ENCODE results near the gene ARHGAP33.
A peak's percentile ranks its signal among the peaks of the same experiment; 100 is the strongest.
"Not testable (repeated sequence)": the region's sequence is repeated elsewhere in the genome, so short reads cannot be mapped to it uniquely, and the experiment has no call there.

ARHGAP33 gene

DNA sequence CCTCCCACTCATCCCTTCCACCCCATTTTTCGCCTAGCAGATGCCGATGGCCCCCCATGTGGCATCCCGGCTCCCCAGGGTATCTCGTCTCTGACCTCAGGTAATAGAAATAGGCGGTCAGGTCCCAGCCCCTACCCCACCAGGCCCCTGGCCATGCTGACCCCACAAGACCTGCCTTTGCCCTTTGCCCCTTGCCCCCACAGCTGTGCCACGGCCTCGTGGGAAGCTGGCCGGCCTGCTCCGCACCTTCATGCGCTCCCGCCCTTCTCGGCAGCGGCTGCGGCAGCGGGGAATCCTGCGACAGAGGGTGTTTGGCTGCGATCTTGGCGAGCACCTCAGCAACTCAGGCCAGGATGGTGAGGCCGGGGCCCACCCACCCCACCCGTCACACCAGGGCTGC lies 5.4 kb downstream of the ARHGAP33 start:
- DNase-seq (ENCODE audit: low spot score) = no peak

DNA sequence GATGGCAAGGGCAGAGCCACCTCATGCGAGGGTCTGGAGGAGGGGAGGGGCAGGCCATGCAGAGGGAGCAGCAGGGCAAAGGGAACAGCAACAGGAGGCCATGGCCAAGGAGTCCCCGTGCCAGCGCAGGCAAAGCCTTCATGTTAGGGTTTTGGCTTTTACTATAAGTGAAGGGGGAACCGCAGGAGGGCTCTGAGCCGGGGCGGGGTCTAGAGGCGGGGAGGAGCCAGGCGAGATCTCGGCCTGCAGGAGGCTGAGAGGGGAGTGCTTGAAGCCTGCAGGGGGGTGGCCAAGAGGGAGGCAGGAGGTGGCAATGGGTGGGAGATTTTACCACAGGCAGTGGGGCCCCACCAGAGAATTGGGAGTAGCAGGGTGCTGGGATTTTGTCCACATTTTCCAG lies 6.3 kb downstream of the ARHGAP33 start:
- no peak for DNase-seq (ENCODE audit: low spot score)

DNA sequence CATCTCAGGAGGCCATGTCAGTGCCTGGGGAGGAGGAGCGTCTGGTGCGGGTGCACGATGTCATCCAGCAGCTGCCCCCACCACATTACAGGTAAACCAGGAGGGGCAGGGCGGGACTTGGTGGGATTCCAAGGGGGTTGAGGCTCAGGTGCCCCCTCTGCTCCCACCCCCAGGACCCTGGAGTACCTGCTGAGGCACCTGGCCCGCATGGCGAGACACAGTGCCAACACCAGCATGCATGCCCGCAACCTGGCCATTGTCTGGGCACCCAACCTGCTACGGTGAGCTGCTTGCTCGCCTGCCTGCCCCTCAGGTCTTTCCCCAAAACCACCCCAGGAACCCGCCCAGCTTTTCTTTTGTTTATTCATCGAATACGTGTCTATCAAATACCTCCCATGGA lies 7.2 kb downstream of the ARHGAP33 start:
- no peak for DNase-seq (ENCODE audit: low spot score)

DNA sequence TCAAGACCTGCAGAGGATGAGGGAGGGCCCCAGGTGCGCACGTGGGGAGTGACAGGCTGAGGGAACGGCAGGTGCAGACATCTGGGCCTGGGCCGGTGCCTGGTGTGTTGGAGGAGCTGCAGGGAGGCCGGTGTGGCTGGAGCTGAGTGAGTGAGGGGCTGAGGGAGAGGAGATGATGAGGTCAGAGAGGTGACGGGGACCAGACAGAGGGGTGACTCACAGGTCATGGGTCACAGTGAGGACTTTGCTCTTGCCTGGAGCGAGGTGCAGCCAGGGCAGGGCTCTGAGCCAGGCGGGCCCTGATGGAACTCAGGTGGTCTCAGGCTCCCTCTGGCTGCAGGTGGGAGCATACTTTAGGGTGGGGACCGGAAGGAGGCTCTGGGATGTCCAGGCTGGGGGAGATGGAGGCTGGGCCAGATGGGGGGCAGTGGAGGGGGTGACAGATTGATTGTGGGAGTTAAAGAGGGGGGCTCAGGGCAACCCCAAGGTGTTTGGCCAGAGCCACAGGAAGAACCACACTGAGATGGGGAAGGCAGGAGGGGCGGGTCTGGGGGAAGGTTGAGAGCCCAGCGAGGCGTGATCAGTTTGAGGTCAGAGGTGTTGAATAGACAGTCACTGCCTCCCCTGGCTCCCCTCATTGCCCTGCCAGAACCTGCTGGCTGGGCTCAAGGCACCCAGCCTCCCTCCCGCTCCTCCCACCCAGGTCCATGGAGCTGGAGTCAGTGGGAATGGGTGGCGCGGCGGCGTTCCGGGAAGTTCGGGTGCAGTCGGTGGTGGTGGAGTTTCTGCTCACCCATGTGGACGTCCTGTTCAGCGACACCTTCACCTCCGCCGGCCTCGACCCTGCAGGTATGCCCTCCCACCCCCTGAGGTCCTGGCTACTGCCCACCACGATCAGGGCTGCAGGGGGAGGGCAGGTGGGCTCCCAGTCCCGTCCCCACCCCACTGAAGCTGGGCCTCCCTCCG lies 8.4 kb downstream of the ARHGAP33 start:
- no peak for DNase-seq (ENCODE audit: low spot score)

DNA sequence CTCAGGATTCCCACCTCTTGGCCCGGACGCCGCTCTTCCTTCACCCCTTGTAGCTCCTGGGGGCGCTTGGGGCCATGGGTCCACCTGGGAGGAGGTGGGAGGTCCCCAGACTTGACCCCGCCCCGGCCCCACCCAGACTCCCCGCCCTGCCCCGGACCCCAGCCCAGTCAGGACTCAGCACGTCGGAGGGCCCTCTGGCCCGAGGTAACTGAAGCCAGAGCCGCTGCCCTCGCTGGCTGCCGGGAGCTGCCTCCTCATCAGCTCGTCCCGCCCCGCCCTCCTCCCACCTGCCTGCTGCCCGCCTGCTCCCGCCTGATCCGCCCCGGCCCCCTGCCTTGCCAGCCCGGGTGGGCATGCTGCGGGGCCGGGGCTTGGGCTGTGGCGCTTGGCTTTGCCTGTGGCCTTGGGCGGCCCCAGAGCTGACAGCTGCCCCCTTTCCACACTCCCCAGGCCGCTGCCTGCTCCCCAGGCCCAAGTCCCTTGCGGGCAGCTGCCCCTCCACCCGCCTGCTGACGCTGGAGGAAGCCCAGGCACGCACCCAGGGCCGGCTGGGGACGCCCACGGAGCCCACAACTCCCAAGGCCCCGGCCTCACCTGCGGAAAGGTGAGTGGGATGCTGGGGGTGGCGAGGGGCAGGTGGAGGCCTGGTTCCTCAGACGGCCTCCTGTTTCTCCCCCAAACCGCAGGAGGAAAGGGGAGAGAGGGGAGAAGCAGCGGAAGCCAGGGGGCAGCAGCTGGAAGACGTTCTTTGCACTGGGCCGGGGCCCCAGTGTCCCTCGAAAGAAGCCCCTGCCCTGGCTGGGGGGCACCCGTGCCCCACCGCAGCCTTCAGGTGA lies 9.4 kb downstream of the ARHGAP33 start:
- DNase-seq (ENCODE audit: low spot score) = no peak

DNA sequence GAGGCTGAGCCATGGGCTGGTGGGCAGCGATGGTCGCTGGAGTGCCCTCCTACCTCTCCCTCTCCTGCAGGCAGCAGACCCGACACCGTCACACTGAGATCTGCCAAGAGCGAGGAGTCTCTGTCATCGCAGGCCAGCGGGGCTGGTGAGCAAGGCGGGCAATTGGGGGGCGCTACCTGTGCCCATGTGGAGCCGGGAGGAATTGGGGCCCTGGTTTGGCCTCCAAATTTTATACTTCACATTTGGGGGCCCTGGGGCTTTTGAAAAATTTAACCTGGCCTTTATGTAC lies 9.9 kb downstream of the ARHGAP33 start:
- no peak for DNase-seq (ENCODE audit: low spot score)

DNA sequence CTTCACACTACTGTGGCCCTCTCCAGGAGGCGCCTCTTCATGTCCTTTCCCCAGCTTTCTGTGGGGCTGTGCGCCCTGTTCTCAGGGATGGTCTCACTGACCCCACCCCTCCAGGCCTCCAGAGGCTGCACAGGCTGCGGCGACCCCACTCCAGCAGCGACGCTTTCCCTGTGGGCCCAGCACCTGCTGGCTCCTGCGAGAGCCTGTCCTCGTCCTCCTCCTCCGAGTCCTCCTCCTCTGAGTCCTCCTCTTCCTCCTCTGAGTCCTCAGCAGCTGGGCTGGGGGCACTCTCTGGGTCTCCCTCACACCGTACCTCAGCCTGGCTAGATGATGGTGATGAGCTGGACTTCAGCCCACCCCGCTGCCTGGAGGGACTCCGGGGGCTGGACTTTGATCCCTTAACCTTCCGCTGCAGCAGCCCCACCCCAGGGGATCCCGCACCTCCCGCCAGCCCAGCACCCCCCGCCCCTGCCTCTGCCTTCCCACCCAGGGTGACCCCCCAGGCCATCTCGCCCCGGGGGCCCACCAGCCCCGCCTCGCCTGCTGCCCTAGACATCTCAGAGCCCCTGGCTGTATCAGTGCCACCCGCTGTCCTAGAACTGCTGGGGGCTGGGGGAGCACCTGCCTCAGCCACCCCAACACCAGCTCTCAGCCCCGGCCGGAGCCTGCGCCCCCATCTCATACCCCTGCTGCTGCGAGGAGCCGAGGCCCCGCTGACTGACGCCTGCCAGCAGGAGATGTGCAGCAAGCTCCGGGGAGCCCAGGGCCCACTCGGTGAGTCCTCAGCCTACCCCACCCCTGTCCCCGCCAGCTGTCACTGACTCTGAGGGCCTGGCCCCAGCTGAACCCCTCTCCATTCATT lies 11.2 kb downstream of the ARHGAP33 start:
- no peak for DNase-seq (ENCODE audit: low spot score)

DNA sequence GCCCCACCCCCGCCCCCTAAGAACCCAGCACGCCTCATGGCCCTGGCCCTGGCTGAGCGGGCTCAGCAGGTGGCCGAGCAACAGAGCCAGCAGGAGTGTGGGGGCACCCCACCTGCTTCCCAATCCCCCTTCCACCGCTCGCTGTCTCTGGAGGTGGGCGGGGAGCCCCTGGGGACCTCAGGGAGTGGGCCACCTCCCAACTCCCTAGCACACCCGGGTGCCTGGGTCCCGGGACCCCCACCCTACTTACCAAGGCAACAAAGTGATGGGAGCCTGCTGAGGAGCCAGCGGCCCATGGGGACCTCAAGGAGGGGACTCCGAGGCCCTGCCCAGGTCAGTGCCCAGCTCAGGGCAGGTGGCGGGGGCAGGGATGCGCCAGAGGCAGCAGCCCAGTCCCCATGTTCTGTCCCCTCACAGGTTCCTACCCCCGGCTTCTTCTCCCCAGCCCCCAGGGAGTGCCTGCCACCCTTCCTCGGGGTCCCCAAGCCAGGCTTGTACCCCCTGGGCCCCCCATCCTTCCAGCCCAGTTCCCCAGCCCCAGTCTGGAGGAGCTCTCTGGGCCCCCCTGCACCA lies 11.9 kb downstream of the ARHGAP33 start:
- DNase-seq (ENCODE audit: low spot score) = no peak

DNA sequence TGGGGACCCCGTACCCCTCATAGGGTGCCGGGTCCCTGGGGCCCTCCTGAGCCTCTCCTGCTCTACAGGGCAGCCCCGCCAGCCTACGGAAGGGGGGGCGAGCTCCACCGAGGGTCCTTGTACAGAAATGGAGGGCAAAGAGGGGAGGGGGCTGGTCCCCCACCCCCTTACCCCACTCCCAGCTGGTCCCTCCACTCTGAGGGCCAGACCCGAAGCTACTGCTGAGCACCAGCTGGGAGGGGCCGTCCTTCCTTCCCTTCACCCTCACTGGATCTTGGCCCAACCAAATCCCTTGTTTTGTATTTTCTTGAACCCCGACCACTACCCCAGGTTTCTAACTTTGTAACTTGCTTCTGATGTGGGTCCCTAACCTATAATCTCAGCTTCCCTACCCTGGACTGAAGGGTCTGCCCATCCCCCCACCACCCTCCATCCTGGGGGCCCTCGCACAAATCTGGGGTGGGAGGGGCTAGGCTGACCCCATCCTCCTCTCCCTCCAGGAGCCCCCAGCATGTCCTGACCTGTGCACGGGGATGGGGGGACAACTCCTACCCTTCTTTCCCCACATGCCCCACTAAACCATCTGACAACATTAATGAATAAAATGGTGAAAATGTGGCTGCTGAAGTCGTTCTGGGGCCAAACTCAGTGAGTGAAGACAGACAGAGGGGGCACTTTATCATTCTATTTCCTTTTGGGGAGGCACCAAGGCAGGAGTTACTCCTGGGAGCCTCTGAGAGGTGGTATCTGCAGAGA lies 13.0 kb downstream of the ARHGAP33 start:
- DNase-seq (ENCODE audit: low spot score) = no peak

DNA sequence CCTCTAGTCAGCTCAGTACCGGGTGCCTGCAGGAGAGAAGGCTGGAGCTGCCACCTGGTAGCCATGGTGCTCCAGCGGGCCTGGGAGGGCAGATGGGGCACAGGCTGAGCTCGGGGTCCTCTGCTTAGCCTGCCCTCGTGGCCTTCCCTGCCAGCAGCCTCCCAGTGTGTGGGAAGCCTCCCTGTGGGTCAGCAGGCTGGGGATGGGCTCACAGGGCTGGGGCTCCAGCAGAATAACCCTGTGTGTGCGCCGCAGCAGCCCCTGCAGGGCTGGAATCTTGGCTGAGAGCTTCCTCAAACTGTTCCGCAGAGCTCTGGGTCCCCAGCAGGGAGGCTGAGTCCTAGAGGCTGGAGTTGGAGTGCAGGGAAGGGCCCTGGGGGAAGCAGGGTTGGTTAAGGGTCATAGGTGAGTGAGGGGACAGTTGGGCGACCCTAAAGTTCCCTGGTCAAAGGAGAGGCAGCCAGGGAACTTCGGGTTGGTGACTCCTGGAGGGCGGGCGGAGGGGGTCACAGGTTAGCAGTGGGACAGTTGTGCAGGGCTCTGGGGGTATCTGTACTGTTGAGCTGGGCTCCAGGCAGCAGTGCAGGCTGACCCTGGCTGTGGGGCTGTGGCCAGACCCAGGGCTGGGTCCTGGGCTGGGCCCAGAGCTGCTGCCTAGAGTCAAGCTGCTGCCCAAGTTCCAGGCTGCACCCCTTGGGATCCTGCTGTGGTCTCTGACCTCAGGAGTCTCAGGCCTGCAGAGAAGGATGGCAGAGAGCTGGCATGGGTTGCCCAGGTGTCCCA lies 14.0 kb downstream of the ARHGAP33 start:
- no peak for DNase-seq (ENCODE audit: low spot score)

DNA sequence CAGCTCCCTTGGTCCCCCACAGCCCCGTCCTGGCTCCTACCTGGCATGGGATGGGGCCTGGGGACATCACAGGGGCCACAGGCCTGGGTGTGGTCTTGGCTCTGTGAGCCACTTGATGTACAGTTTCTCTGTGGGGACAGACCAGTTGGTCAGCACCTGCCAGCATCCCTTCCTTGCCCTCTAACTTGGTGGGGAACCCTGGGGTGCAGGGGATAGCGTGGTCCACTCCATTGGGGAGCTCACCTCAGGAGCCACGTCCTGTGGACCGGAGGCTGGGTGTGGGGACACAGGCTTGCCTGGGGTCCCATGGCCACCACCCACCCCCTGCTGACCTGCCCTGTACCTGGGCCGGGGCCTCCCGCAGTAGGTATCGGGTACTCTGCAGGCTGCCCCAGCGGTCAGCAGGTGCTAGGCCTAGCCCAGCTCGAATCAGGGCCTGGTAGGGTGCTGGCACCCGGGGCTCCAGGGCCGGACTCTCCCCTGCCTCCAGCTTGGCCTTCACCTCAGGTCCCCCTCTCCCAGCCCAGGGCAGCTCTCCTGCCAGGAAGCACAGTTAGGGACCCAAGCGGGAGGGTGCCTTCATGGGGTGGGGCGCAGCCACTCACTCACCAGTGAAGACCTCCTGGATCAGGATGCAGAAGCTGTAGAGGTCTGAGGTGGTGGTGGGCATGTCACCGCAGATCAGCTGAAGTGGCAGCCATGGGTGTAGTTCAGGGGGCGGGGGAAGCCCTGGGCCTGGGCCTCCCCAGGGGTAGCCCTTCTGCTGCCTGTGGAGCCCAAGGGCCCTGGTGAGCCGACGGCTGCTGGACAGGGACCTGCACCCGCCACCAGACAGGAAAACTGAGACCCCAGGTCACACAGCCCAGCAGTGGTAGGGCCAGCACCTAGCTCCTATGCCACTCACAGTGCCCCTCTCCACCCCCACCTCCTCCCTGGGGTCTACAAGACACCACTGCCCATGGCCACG lies 14.9 kb downstream of the ARHGAP33 start:
- DNase-seq (ENCODE audit: low spot score) = no peak

DNA sequence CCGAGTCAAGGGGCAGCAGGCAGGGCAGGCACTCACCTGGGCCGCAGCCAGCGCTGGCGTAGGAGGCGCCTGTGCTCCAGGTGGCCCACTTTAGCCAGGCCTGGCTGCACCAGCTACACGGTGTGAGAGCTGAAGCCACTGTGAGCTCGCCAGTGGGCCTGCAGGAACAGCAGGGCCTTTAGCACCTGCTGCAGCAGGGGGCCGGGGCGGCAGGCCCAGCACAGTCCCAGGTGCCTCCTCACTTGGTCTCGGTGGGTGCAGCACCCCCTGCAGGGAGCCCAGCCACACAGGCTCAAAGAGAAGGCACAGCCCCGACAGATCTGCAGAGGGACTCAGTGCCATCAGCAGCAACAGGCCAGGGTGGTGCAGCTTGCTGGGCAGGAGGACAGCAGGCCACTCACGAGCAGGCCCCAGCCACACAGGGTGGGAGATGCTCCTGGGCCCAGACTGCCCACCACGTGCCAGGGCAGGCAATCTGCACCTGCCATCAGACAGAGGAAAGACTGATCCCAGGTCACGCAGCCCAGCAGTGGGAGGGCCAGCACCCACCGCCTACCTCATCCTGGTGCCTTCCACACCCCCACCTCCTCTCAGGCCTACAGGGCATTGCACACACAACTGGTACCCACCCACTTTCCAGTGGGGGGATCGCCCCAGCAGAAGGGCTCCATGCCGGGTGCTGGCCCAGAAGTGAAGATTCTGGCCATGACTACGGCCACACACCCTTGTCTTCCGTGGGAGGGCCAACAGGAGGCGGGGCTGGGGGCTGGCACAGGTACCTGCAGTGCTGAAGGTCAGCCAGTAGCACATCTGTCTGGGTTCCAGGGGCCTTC lies 15.8 kb downstream of the ARHGAP33 start:
- DNase-seq (ENCODE audit: low spot score) = no peak

DNA sequence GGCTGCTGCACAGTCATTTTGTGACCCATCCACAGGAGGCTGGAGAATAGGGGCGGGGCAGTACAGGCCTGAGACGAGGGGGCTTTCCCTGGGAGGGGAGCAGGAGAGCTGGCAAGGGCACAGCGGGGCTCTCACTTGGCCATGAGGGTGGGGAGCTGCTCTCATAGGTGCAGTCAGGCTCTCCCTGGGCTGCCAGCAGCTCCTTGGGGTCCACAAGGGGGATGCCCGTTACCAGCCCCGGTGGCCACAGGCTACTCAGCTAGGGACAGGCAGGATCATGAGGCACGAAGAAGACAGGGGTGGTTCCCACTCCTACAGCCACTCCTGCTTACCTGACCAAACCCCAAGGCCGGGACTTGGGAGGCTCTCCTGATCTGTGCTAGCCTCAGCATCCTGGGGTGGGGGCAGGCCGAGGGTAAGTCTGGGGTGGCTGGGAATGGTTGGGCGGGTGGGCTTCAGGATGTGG lies 16.5 kb downstream of the ARHGAP33 start:
- DNase-seq (ENCODE audit: low spot score) = no peak

DNA sequence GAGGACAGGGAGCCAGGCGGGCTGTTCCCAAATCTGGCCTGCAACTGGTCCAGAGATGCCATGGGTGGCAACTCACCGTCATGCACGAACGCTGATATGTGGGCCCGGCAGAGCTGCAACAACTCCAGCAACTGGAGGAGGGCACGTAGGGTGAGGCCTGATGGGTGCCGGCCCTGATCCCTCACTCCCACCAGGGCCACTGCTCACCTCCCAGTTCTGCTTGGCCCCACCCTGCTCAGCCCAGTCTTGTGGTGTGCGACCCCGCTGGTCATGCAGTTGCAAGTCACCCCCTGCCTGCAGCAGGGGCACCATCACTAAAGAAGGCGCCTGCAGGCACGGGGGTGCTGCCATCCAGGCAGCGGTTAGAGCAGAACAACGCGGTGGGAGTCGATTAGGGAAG lies 16.9 kb downstream of the ARHGAP33 start:
- DNase-seq (ENCODE audit: low spot score) = no peak

DNA sequence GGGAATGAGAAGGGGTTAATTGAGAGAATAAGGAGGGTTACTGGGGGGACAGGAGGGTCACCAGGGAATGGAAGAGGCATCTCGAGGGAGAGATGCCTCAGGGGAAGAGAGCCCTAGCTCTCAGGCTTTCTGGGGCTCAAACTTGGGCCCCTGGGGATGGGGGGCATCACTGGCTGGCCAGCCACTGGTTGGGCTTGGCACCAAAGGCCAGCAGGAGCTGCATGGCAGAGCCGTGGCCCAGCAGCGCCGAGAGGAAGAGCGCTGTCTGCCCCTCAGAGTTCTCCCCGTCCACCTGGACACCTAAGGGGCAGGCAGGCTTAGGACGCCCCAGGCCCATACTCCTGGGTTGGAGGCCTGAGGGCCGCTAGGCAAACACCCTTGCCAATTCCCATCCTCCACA lies 17.5 kb downstream of the ARHGAP33 start:
- no peak for DNase-seq (ENCODE audit: low spot score)

DNA sequence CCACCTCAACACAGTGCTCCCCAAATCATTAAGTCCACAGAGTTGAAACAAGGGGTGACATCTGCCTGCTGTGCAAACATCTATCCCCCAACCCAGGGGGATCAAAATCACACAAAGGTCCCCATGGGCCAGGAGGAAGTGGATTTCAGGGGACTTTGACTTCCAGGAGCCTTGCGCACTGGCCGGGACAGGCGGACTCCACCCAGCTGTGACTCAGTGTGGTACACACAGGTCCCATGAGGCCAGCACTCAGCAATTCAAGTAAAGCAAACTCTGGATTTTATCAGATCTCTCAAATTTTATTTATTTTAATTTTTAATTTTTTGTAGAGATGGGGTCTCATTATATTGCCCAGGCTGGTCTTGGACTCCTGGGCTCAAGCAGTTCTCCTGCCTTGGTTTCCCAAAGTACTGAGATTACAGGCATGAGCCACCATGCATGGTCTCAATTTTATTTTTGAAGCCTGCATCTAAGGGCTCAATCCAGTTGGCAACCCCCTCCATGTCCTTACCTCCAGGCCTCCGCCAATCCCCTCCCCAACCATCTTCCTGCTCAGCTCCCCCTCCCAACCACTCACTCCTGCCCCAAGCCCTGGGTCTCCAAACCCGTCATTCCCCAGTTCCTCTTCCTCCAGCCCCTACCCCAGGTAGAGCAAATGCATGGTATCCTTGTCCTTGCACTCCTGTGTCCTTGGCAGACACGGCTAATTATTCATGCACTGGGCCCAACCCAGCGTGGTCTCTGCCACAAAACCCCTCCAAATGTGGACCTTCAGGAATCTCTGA lies 18.2 kb downstream of the ARHGAP33 start:
- DNase-seq (ENCODE audit: low spot score) = peak; percentile 83

DNA sequence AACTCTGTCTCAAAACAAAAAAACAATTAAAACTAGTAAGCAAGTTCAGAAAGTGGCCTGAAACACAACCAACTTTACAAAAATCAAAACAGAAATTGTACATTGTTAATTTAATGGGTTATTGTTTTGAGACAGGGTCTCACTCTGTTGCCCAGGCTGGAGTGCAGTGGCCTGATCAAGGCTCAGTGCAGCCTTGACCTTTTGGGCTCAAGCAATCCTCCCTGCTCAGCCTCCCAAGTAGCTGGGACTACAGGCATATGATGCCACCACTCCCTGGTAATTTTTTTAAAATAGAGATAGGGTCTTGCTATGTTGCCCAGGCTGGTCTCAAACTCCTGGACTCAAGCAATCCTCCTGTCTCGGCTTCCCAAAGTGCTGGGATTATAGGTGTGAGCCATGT lies 20.2 kb downstream of the ARHGAP33 start:
- not testable (repeated sequence) for DNase-seq (ENCODE audit: low spot score)
